B cell (primary cell): Measurements from ENCODE around the gene QTRT2. TPM values are rescaled to one million over a fixed set of nuclear protein-coding genes. Genes with fewer than 3 reads are reported as not detected.

Source experiments
- ATAC-seq: fragments of 200-7000 bp; cut with Tn5 transposase; one replicate; pipeline ENCODE4 v1.10.0; 2021; ENCODE audit warnings: low read depth, mild to moderate bottlenecking, moderate number of reproducible peaks, moderate library complexity
- CTCF ChIA-PET: fragments of 350-600 bp; sonication (Branson Sonifier 250); formaldehyde crosslinking; loops from one replicate; lab custom pipeline; 2021; ENCODE audit warnings: antibody characterized with exemption, inconsistent platforms; lab: Charles Lee
- POLR2A ChIA-PET: fragments of 350-600 bp; sonication (Branson Sonifier 250); formaldehyde crosslinking; loops from one replicate; lab custom pipeline; 2021; ENCODE audit warnings: antibody characterized with exemption; lab: Charles Lee
- DNase-seq: peaks from one replicate; pipeline ENCODE4 v3.0.0; 2013
- H2AFZ ChIP-seq: 2 replicates; pipeline ENCODE4 v1.6.1; 2012; ENCODE audit warnings: mild to moderate bottlenecking, low read depth, low read length; ENCODE audit not compliant: insufficient read depth, poor library complexity, severe bottlenecking
- H3K27ac ChIP-seq, 2 donors: 1 replicate in 1 of 2; 2 replicates in 1 of 2; pipeline ENCODE4 v1.5.1; 2012 to 2013; ENCODE audit warnings: low read length in 2 of 2, mild to moderate bottlenecking in 2 of 2, moderate library complexity in 1 of 2
- H3K27me3 ChIP-seq, 4 experiments: fragments of 200-600 bp in 1 of 4; sonication (generic) in 1 of 4; replicated peaks in 1 of 4; 1 replicate in 2 of 4; 2 replicates in 2 of 4; pipeline versions ENCODE4 v1.6.1 to v1.7.0; 2013 to 2016; ENCODE audit warnings: low read length in 3 of 4, mild to moderate bottlenecking in 2 of 4, mixed read lengths in 1 of 4, moderate library complexity in 1 of 4; ENCODE audit not compliant: insufficient read depth in 4 of 4, control insufficient read depth in 3 of 4; ENCODE audit errors: control extremely low read depth in 1 of 4
- H3K36me3 ChIP-seq, 2 experiments: replicated peaks in 1 of 2; 1 replicate in 1 of 2; 2 replicates in 1 of 2; pipeline versions ENCODE4 v1.6.1 to v1.7.1; 2013; ENCODE audit warnings: low read length in 1 of 2; ENCODE audit not compliant: insufficient read depth in 2 of 2, control insufficient read depth in 1 of 2; ENCODE audit errors: control extremely low read depth in 1 of 2, extremely low read depth in 1 of 2
- H3K4me1 ChIP-seq, 2 donors: fragments of 200-600 bp in 1 of 2; sonication (generic) in 1 of 2; 1 replicate in 1 of 2; 2 replicates in 1 of 2; pipeline versions ENCODE4 v1.5.1 to v1.6.1; 2013 to 2017; ENCODE audit warnings: low read length in 2 of 2; ENCODE audit not compliant: control insufficient read depth in 2 of 2, insufficient read depth in 2 of 2
- H3K4me2 ChIP-seq: replicated peaks from 2 replicates; pipeline ENCODE3; 2012; ENCODE audit warnings: mild to moderate bottlenecking, low read depth, low read length; ENCODE audit not compliant: poor library complexity, severe bottlenecking
- H3K4me3 ChIP-seq, 5 experiments: fragments of 200-600 bp in 1 of 5; sonication (generic) in 1 of 5; 1 replicate in 3 of 5; 2 replicates in 2 of 5; pipeline versions ENCODE4 v1.5.1 to v1.7.0; 2011 to 2016; ENCODE audit warnings: low read length in 4 of 5, mild to moderate bottlenecking in 4 of 5, low read depth in 2 of 5, control low read depth in 1 of 5, moderate library complexity in 1 of 5; ENCODE audit not compliant: insufficient read depth in 1 of 5; ENCODE audit errors: control extremely low read depth in 1 of 5, extremely low read depth in 1 of 5
- H3K79me2 ChIP-seq: fragments of 200-600 bp; sonication (generic); one replicate; pipeline ENCODE4 v1.6.0; 2016; ENCODE audit warnings: low read length; ENCODE audit not compliant: control insufficient read depth, insufficient read depth
- H3K9ac ChIP-seq: fragments of 200-600 bp; sonication (generic); 2 replicates; pipeline ENCODE4 v1.6.1; 2017; ENCODE audit warnings: mild to moderate bottlenecking, low read length, moderate library complexity
- H3K9me3 ChIP-seq, 3 donors: one replicate each; pipeline versions ENCODE4 v1.6.1 to v1.7.1; 2013; ENCODE audit warnings: low read length in 2 of 3; ENCODE audit not compliant: control insufficient read depth in 2 of 3, insufficient read depth in 1 of 3; ENCODE audit errors: control extremely low read depth in 1 of 3
- H4K20me1 ChIP-seq: 2 replicates; pipeline ENCODE4 v1.6.0; 2012; ENCODE audit warnings: mild to moderate bottlenecking, low read length; ENCODE audit not compliant: insufficient read depth, control insufficient read depth, poor library complexity, severe bottlenecking
- H3K27ac Mint-ChIP-seq: one replicate; pipeline ENCODE4 v1.8.0; 2021; ENCODE audit warnings: mixed read lengths
- H3K27me3 Mint-ChIP-seq: one replicate; pipeline ENCODE4 v1.8.0; 2021; ENCODE audit warnings: mixed read lengths
- H3K4me1 Mint-ChIP-seq: one replicate; pipeline ENCODE4 v1.8.0; 2021; ENCODE audit warnings: mixed read lengths
- H3K4me3 Mint-ChIP-seq: one replicate; pipeline ENCODE4 v1.8.0; 2021; ENCODE audit warnings: mixed read lengths
- H3K9me3 Mint-ChIP-seq: one replicate; pipeline ENCODE4 v1.8.0; 2022; ENCODE audit warnings: mixed read lengths; ENCODE audit not compliant: insufficient read depth
- CTCF ChIP-seq: fragments of 200-600 bp; IDR thresholded peaks from one replicate; pipeline ENCODE4 v1.8.0; 2022; ENCODE audit warnings: antibody characterized with exemption, mild to moderate bottlenecking
- EZH2 ChIP-seq: IDR thresholded peaks from 2 replicates; pipeline ENCODE4 v1.6.1; 2012; ENCODE audit warnings: borderline replicate concordance, low read depth, mild to moderate bottlenecking, moderate library complexity, low read length; ENCODE audit not compliant: insufficient read depth, poor library complexity, severe bottlenecking
- WGBS: methylation state at CpG from one replicate; pipeline ENCODE4 v1.1.5; 2013; ENCODE audit warnings: missing lambda C conversion rate; ENCODE audit not compliant: insufficient coverage; 5-methylcytosine and 5-hydroxymethylcytosine counted together
- intact Hi-C: fragments of 100-400 bp; cut with micrococcal nuclease; formaldehyde crosslinking; loops from one replicate; pipeline ENCODE4 v1.10.0; 2022
- polyA plus RNA-seq: library from polyadenylated mRNA; depleted of rRNA; stranded (reverse); fragments of >200 nt; gene quantifications from 2 replicates; pipeline ENCODE4 v1.2.3, GENCODE V29; 2012
- total RNA-seq, 2 donors: library from RNA; stranded (reverse); fragments of 120-200 nt in 1 of 2; gene quantifications; 1 replicate in 1 of 2; 2 replicates in 1 of 2; pipeline versions ENCODE4 v1.2.3 to v1.2.4, GENCODE V29; 2013 to 2022

QTRT2 gene
- total and polyA plus RNA-seq, 2 donors (not counting 1 experiment from before 2014, with no cell fraction given) = 15.8 to 59.5 TPM

GRCh38 chr3:114071786-114072185, 15.2 kb downstream of the QTRT2 start:
- H3K9me3 Mint-ChIP-seq = no peaks in the 10 kb centered on the region
- no peak overlapping the region for H3K27ac Mint-ChIP-seq
- Histone ChIP-seq H3K4me2 (no peak overlapping the region), H3K4me3 (no peak overlapping the region), H2AFZ (no peak overlapping the region), H3K9me3 (no peaks in the 10 kb centered on the region), H3K27me3 (no peaks in the 10 kb centered on the region), H4K20me1 (peaks cover 21% of the 10 kb centered on the region), H3K36me3 (peaks cover 9 to 91% of the 10 kb centered on the region in 2 experiments), H3K79me2 (peaks cover 33% of the 10 kb centered on the region), H3K9ac (no peak overlapping the region), H3K4me1 (no peaks in the 10 kb centered on the region), H3K27ac (no peak overlapping the region)
- no peak overlapping the region for H3K4me3 Mint-ChIP-seq
- WGBS = 100% methylated on average over 1 of the region's 1 CpG
- ATAC-seq (no peak), DNase-seq (no peak)
- CTCF ChIA-PET = interaction anchor here (0.6 kb wide), 2 partner anchors 1070 to 1500 kb away, joined by 3 to 7 read pairs; no protein-coding TSS in a partner anchor
- POLR2A ChIA-PET = no interaction called here
- intact Hi-C loops = no loop called here
- no peaks in the 10 kb centered on the region for H3K4me1 Mint-ChIP-seq
- TF ChIP-seq CTCF = no peak
- TF ChIP-seq EZH2 = no peak
- H3K27me3 Mint-ChIP-seq = no peaks in the 10 kb centered on the region

- no peaks in the 10 kb centered on the region for H3K27me3 Mint-ChIP-seq
- H4K20me1 ChIP-seq = no peaks in the 10 kb centered on the region
- H3K79me2 ChIP-seq = peaks cover 4% of the 10 kb centered on the region
- H3K27ac Mint-ChIP-seq = no peak overlapping the region
- intact Hi-C loops = no loop called here
- ATAC-seq = no peak
- no peak overlapping the region for H3K4me3 ChIP-seq
- 99% methylated on average over 6 of the region's 6 CpGs for WGBS
- no peak overlapping the region for H3K4me2 ChIP-seq
- H3K36me3 ChIP-seq = peaks cover 14 to 91% of the 10 kb centered on the region in 2 experiments
- DNase-seq = no peak
- TF ChIP-seq CTCF (no peak), EZH2 (no peak)
- POLR2A ChIA-PET = no interaction called here
- no peaks in the 10 kb centered on the region for H3K9me3 ChIP-seq
- H3K27me3 ChIP-seq = no peaks in the 10 kb centered on the region
- H3K27ac ChIP-seq = no peak overlapping the region
- H3K9me3 Mint-ChIP-seq = no peaks in the 10 kb centered on the region
- no peak overlapping the region for H2AFZ ChIP-seq
- CTCF ChIA-PET = no interaction called here
- no peaks in the 10 kb centered on the region for H3K4me1 ChIP-seq
- no peaks in the 10 kb centered on the region for H3K4me1 Mint-ChIP-seq
- H3K4me3 Mint-ChIP-seq = no peak overlapping the region
- H3K9ac ChIP-seq = no peak overlapping the region
Measured at GRCh38 chr3:114076711-114077110, 20.2 kb downstream of the QTRT2 start.
